GM19438 (cell line): ENCODE data around the gene PLA2G15.

Experiments
- ATAC-seq: cut with Tn5 transposase; IDR thresholded peaks from one replicate; pipeline ENCODE4 v1.9.1; 2021; ENCODE audit warnings: low read depth; ENCODE audit not compliant: unreplicated experiment

Gene PLA2G15

DNA sequence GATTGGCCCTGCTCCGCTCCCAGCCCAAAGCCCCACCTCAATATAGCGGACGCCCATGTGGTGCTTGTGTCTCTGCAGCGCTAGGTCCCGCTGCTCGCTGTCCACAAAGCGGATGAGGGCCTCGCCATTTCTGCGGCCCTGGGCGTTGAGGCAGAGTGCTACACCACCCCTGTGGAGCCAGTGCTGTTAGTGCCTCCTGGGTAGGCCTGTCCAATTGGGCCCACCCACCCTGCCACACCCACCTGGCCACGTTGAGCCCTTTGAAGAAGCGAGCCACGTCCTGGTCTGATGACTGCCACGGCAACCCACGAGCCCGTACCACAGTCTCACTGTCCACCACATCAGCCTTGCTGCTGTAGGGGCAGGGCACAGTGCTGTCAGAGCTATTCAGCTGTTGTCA lies 12.8 kb upstream of the PLA2G15 start:
- ATAC-seq: no peak

DNA sequence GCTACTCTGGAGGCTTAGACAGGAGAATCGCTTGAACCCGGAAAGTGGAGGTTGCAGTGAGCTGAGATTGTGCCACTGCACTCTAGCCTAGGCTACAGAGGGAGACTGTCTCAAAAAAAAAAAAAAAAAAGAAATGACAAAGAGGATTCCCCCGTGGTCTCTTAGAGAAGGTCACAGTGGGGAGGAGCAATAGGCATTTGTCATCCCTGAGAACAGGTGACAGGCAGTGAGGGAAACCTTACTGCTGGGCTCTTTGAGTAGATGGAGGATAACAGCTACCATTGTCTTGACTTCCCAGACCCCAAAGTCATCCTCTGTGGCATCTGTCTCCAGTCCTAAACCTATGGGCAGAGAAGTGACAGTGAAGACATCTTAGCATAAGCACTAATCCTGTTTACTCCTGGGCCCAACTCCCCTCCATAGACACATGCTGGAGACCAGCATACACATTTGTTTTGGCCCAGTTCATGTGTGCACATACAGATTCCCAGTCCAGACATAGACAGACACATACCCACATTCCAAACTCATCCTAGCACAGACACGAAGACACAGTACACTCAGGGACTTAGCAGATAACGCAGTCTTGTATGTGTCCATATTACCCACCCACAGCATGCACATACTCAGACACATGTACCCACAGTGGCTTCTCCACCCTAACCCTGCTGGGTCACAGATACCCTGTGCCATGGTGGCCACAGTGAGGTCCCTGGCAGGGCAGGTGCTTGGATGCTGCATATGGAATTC lies 11.9 kb upstream of the PLA2G15 start:
- no peak for ATAC-seq

DNA sequence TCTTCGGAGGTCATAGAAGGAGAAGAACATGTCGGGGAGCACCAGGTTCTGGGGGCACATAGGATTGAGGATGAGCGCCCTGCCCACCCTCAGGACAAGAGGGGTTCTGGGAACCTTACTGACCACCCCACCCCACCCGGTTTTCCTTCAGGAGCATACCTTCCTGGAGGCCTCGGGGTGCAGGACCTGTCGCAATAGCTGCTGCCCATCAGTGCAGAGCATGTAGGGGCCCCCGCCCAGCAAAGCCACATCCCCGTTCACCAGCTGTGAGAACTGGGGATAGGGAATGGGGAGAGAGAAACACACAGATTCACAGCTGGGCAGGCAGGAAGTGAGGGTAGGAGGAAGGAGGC lies 11.4 kb upstream of the PLA2G15 start:
- no peak for ATAC-seq

DNA sequence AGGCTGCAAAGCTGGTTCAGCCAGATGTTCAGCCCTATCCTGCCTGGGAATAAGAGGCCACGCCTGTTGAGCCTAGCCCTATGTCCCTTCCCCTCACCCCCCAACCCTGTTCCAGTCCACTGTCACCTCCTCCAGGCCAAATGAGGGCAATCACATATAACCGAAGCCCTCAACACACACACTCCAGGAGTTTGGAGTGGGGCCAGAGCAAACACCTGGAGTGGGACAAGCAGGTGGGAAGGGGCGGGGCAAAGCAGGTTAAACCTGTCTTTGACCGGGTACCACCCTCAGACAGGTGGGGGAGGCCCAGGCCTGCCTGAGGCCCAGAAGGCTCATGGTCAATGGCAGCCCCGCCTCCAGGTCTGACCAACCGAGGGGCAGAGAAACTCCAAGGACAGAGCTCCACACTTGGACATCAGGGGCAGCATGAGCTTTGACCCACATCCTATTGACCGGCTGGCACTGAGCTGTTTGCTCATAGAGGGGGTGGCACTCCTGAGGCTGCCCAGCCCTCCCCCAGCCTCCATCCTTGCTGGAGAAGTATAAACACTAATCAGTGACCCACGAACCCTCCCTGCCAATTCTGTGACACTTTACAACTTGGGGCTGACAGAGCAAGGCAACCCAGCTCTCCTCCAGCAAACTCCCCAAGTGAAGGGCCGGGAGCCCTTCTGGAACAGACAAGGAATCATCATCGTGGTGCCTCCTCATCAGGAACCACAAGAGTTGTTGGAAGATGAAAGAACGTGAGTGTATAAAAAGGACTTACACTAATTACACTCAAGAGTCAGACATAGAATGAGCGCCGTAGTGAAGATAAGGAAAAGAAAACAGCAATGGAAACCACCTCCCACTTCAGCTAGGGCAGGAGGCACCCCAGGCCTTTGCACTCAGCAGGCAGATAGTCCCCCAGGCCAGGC lies 10.7 kb upstream of the PLA2G15 start:
- ATAC-seq: no peak

DNA sequence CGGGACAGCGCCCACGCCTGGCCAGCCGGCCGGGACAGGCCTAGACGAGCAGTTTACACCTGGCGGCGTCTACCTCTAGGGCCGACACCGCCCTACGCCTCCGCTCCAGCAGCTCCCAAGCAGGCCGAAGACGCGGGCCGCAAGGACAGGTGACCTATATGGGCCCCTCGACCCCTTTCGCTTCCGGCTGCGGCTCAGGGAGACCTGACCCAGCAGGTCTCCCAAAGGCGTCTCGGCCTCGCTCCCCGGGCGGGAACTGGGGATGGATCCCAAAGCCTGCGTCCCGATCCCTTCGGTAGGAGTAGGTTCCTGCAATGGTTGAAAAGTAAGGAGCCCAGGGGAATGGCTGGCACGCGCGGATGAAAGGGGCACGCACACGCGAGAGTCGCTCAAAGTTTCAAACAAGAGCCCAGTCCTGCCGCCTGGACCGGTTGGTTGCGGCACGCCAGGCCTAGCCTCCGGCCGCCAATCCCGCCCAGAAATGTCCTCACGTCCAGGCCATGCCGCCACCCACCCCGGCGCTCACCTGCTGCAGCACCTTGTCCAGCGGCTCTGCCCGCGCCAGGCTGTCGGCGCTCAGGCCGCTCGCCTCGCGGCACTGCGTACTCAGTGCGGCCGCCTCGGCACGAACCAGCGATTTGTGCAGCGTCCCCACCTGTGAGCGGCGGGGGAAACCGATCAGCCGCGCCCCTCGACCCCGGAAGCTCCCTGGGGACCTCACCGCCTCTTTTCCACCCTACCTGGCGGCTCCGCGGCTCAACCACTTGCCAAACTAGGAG lies 9.9 kb upstream of the PLA2G15 start:
- ATAC-seq: no peak

DNA sequence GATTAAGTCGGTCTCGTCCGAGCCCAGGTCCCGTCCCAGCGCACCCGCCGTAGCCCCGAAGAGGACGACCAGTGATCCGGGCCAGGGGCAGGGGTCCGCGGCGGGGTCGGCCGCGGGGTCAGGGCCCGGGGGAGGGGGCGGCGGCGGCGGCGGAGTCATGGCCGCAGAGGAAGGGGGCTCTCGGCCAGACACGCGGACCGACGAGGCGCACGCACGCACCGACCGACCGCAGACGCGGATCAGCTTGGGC lies 9.4 kb upstream of the PLA2G15 start, which contains the start of gene ESRP2:
Gene ESRP2, minus strand, starts transcription at position 241 of the 250 bp plus-strand sequence. Its CDS starts 82 bp downstream, at position 159.
- ATAC-seq: no peak

DNA sequence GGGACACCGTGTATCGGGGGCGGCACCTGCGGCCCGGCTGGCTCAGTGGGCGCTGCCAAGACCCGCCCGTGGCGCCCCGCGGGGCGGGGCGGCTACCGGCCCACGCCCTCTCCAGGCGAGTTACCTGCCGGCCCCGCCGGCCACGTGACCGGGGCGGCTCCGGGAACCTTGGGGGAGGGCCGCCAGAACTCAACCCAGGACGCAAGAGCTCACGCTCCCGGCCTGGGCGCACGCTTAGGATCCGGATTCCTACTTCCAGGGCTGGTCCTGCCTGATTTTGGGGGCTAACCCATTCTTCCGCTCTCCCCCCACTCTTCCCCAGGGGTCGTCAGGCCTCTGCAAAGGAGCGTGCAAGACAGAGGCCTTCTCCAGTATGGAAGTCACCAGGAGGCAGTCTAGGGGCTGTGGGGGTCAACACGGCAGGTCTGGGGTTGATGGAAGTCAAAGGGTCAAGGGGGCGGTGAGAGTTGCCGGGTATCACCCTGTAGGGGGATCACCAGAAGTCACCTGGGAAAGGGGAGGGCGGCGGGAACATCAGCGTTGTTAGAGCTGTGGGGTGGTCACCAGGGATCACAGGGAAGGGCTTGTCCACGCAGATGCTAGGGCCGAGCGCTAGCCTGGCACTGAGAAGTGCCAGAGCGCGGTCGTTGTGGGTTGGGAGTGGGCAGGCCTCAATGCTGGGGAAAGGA lies 8.9 kb upstream of the PLA2G15 start:
- ATAC-seq: no peak

DNA sequence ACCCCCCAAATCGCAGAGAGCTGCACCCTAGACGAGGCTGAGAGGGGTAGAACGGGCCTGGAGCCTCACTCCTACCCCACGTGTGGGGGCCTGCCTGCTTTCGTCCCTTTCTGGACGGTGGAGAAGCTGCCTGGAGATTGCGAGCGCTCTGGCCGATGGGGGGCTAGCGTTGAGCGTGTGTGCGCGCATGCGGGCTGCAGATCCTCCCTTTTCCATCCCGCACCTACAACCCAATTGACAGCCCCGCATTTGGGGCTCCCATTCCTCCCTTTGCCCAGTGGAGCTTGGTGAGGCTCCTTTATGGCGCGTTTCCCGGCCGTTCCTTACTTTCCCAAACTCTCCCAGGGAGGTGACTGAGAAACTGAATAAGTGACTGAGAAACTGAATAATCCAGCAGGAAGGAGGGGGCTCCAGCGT lies 8.3 kb upstream of the PLA2G15 start:
- no peak for ATAC-seq

DNA sequence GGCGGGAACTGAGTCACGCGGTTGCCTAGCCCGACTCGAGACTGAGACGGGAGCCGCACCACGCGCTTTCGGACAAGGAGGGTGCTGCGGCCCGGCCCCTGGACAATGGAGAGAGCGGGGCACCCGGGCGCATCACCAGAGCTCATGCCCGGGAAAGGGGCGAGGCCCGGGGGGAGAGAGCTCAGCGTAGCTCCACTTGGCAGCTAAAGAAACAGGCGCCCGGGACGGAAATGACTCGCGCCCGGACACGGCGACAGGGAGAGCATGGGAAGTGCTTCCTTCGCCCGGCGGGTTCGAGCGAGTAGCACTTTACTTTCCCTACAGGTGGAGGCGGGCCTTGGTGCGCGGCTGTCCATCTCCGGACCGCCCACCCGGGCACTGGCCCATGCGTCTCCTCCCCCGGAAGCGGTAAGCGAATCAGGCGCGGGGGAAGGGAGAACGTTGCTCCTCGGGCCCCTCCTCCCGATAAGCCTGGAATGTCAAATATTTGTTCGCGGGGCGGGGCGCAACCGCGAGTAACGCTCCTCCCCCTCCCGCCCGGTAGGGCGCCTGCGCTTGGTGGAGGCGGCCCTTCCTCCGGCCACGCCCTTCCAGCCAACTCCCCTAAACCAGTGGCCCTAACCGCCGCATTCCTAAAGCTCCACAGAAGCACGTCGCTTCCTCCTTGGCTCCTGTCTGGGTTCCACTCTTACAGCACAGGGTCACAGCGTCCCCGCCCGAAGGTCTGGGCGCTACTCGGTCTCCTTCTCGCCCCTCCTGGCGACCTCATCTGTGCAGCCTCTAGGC lies 7.7 kb upstream of the PLA2G15 start:
- peak; percentile 80 for ATAC-seq

DNA sequence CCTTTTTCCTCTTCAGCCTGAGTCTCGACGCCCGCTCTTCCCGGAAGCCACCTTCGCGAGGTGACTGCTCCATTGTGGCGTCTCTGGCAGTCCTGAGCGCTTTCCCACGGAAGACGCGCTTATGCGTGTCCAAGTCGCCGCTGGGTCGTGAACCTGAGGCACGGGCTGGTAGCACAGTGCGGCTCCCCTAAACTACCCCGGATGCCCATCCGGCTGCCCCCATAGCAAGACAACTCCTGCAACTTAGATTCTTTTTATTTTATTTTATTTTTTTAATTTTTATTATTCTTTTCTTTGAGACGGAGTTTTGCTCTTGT lies 7.2 kb upstream of the PLA2G15 start:
- peak; percentile 19 for ATAC-seq

DNA sequence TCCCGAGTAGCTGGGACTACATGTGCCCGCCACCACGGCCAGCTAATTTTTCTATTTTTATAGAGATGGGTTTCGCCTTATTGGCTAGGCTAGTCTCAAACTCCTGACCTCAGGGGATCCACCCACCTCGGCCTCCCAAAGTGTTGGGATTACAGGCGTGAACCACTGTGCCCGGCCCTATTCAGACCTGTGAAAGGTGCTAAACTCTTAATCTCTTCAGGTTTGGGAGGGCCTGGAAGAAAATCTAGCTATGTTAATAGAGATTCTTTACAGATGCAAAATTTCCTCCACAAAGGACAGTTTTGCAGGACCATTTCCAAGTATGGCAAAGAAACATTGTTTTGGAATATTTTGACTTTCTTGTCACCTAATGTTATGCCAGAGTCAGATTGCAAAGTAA lies 3.1 kb upstream of the PLA2G15 start:
- ATAC-seq: no peak

DNA sequence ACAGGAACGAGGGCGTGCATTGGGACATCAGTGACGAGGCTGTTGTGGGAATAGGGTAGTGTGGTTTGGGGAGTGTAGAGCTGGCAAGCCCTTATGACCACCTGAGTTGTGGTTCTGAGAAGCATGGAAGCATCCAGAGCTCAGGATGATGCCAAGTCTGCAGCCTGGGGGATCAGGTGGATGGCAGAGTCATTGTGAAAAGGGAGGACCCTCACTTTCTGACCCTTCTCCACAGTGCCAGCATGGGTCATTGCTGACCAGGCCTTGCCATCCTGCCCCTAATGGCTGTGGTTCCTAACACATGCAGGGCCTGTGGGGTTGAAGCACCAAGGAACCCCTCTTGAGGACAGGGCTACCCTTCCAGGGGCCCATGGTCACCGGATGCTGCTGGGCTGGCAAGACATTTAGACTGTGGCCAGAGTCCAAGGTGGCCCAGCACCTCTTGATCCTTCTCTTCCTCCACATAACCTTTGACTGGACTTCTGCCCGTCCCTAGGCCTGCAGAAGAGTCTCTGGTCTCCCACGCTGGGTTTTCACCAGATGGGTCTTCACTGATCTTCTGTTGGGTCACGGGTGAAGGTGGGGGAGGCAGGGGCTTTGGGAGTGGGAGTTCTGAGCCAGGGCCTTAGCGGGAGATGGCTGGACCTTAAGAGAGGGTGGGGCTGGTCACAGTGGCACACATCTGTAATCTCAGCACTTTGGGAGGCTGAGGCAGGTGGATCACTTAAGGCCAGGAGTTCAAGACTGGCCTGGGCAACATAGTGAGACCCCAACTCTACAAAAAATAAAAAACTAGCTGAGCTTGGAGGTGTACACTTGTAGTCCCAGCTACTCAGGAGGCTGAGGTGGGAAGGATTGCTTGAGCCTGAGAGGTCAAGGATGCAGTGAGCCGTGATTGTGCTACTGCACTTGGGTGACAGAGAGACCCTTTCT lies 2.0 kb upstream of the PLA2G15 start:
- no peak for ATAC-seq

DNA sequence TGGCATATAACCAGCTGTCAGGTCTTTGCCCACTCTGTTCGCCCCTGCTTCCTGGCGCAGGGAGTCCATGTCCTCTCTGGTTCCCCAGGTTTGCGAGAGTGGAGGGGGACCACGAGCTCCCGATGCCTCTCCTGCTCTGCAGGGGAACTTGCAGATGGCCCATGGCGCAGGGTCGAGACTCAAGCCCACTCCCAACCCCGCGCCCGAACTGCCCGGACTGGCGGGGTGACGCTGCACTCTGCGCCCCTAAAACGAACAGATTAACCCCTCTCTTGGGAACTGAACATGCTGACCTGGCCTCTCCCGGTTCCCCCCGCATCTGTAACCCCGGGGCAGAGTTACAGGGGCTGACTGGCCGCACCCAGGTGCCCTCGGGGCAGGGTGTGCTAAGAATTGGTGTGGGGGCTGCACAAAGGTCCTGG lies 681 bp upstream of the PLA2G15 start:
- ATAC-seq: no peak

DNA sequence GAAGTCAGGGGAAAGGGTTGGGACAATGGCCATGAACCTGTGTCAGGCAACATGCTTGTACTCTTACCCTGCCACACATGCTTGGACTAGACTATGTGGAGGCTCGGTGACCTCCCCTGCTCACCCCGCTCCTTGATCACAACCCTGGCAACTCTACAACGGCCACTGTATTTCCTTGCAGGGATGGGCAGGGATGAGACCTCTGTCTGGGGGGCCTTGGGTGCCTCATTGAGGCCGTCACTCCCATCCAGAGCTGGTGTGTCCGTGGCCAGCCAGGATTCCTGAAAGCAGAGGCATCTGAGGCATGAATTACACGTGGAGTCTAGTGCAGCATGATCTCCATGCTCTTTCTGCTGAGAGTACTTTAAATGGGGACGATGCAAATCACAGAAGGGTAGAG lies 948 bp downstream of the PLA2G15 start:
- ATAC-seq: no peak

DNA sequence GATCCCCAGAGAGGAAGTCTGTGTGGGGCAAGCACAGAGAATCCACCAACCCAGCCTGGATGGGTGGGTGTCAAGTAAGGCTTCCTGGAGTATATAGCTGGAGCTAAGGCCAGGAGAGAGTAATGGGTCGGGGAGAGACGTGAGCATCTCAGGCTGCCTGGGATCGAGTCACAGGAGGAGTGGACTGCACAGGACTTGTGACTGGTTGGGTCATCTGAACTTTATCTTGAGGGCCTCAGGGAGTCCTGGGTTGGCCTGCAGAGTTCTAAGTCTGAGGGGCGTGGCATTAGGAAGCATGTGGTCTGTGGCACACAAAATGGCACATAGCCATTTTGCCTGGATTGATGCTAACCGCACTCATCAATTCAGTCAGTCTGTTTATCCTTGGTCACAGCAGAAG lies 1.5 kb downstream of the PLA2G15 start:
- ATAC-seq: no peak

DNA sequence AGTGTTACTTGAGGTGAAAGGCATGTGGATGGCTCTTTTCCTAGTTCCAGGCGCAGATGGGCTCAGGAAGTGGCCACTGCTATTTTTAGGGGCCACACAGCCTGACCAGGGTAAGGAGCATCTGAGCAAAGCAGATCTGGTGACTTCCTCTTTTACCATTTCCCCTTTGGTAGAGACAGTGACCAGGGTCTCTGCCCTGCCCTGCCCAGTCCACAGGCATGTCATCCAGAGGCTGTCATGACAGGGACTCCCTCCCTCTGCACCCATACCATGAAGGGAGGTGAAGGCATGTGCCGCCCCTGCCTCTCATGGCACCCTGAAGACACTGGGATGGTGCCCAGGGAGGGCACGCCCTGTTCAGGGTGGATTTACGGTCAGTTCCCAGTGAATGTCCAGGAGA lies 2.2 kb downstream of the PLA2G15 start:
- ATAC-seq: no peak

DNA sequence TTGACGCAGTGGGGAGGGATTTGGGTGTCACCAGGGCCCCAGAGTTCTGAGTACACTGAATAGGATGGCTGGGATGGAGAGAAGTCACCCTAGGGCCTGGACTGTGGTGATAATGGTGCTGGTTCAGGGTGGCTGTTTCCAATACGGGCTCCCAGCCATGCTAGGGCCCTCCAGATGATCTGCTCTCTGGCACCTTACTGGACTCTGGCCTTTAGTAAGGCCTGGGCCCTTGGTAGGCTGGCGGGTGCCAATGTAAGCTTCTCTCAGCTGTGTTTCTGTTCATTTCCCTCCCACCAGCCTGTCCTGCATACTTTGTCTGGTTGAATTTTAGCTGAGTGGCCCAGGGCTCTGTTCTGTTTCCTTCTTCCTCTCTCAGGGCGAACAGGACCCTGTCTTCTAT lies 2.8 kb downstream of the PLA2G15 start:
- no peak for ATAC-seq

DNA sequence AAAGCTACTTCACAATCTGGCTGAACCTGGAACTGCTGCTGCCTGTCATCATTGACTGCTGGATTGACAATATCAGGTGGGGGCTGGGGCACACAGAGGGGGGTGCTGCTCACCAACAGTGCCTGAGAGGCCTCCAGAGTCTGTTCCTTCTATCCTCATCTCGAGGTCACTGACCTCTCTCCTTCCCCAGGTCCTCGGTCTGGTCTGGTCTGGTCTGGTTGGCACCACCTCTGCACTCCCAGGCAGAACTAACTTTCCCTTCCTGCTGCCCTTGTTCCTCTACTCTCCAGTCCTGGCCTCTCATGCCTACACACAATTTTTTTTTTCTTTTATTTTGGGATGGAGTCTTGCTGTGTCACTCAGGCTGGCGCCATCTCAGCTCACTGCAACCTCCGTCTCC lies 4.2 kb downstream of the PLA2G15 start:
- no peak for ATAC-seq

DNA sequence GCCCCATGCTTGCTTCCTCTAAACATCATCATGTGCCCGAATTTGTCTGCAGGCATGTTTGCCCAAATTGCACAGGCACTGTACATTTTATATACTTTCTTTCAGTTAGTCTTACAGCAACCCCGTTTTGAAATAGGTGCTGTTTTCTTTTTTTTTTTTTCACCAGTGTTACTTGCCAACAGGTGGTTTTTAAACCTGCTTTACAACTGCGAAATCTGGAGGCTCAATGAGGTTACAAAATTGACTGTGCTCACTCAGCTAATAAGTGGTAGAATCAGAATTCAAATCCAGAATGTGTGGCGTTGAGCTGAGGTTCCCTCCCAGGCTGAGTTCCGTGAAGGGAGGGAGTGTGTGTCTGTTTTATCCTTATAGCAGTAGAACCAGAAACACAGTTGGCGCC lies 5.8 kb downstream of the PLA2G15 start:
- no peak for ATAC-seq
